ENCODE measurements around the gene PARD6A.

PARD6A gene

GRCh38 chr16:67697422-67698185, 36.8 kb downstream of the PARD6A start:
- no peak for DNase-seq

- DNase-seq: no peak
Observed at GRCh38 chr16:67699265-67699664, 38.5 kb downstream of the PARD6A start.

- no peak for DNase-seq
Observed at GRCh38 chr16:67701420-67701819, 40.7 kb downstream of the PARD6A start.

- DNase-seq: no peak
Observed at GRCh38 chr16:67702130-67702529, 41.4 kb downstream of the PARD6A start.

GRCh38 chr16:67703626-67704025, 42.9 kb downstream of the PARD6A start:
- DNase-seq: no peak

GRCh38 chr16:67704110-67704509, 43.4 kb downstream of the PARD6A start:
- no peak for DNase-seq

- DNase-seq: no peak
Observed at GRCh38 chr16:67707210-67707609, 46.5 kb downstream of the PARD6A start.

GRCh38 chr16:67707790-67708189, 47.0 kb downstream of the PARD6A start:
- DNase-seq: no peak

GRCh38 chr16:67708368-67708771, 47.6 kb downstream of the PARD6A start:
- no peak for DNase-seq

GRCh38 chr16:67709050-67709449, 48.3 kb downstream of the PARD6A start:
- no peak for DNase-seq

GRCh38 chr16:67710607-67711006, 49.8 kb downstream of the PARD6A start:
- no peak for DNase-seq
